Activated CD4-positive, CD25-positive, alpha-beta regulatory T cell treated with anti-CD3 and anti-CD28 coated beads, Interleukin-2, amount 50 U/mL, for 72 hours (primary cell): ENCODE data around the gene MTLN.
"Not testable (repeated sequence)": the region's sequence is repeated elsewhere in the genome, so short reads cannot be mapped to it uniquely, and the experiment has no call there.

Experiments
- DNase-seq: peaks from one replicate; pipeline ENCODE4 v3.0.0; 2021

The MTLN gene

GRCh38 chr2:110198016-110198415, 14.3 kb downstream of the MTLN start:
- no peak for DNase-seq

- no peak for DNase-seq
Observed at GRCh38 chr2:110197452-110197851, 14.9 kb downstream of the MTLN start.

- DNase-seq = not testable (repeated sequence)
Observed at GRCh38 chr2:110190169-110190568, 22.2 kb downstream of the MTLN start.

GRCh38 chr2:110182449-110182848, 29.9 kb downstream of the MTLN start:
- no peak for DNase-seq

- no peak for DNase-seq
Observed at GRCh38 chr2:110180036-110180435, 32.3 kb downstream of the MTLN start.

GRCh38 chr2:110173523-110173922, 38.8 kb downstream of the MTLN start:
- no peak for DNase-seq

- no peak for DNase-seq
Observed at GRCh38 chr2:110172506-110172905, 39.8 kb downstream of the MTLN start.

- no peak for DNase-seq
Observed at GRCh38 chr2:110170102-110170501, 42.2 kb downstream of the MTLN start.

- no peak for DNase-seq
Observed at GRCh38 chr2:110167326-110168000, 44.9 kb downstream of the MTLN start.

GRCh38 chr2:110166266-110166665, 46.1 kb downstream of the MTLN start:
- no peak for DNase-seq
